ENCODE data around the gene ADCY10.
"Not testable (repeated sequence)": the region's sequence is repeated elsewhere in the genome, so short reads cannot be mapped to it uniquely, and the experiment has no call there.

ADCY10 gene

GRCh38 chr1:167924543-167925231 is 10.8 kb upstream of the ADCY10 start:
- DNase-seq = no peak

GRCh38 chr1:167924102-167924501 is 10.2 kb upstream of the ADCY10 start:
- DNase-seq = no peak

GRCh38 chr1:167923324-167924056 is 9.6 kb upstream of the ADCY10 start:
- no peak for DNase-seq

- no peak for DNase-seq
Measured at GRCh38 chr1:167922611-167923074, 8.7 kb upstream of the ADCY10 start.

DNA sequence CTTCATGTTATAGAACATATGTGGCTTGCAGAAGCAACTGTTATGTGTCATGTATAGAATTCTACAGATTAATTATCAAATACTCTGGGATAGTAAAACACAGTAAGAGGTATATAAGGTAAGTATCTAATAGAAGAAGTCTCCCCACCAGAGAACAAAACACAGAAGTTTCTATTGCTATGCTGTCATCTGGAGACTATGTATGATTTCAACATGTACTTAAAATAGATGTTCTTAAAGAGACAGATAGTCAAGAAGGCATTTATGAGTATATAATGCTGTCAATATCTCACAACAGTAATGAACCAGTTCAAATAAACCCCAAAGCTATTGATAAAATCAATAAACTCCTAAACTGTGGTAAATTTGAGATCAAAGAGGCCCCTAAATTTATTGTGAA is 8.1 kb upstream of the ADCY10 start:
- DNase-seq = no peak

GRCh38 chr1:167916766-167917511 is 3.0 kb upstream of the ADCY10 start:
- DNase-seq = no peak

- no peak for DNase-seq
Measured at GRCh38 chr1:167915569-167915968, 1.6 kb upstream of the ADCY10 start.

DNA sequence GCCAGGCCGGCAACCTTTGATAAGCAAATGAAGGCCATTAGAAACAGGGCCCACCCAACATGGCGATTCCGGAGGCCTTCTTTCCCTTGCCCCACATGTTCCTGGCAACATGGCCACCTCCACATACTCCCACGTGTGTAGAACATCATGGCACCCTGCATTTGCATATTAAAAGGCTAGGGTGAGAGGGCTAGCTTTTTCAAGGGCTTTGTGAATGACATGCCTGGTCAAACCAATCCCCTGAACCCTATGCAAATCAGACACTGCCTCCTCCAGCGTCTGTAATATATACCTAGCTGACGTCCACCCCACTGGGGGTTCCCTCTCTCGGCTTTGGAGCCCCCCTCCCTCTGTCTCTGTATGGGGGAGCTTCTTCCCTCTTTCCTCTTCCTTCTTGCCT is 1.6 kb downstream of the ADCY10 start:
- DNase-seq = no peak

- no peak for DNase-seq
Measured at GRCh38 chr1:167911413-167911812, 2.5 kb downstream of the ADCY10 start.

- no peak for DNase-seq
Measured at GRCh38 chr1:167910530-167910929, 3.4 kb downstream of the ADCY10 start.

- DNase-seq = no peak
Measured at GRCh38 chr1:167909691-167910180, 4.2 kb downstream of the ADCY10 start.

DNA sequence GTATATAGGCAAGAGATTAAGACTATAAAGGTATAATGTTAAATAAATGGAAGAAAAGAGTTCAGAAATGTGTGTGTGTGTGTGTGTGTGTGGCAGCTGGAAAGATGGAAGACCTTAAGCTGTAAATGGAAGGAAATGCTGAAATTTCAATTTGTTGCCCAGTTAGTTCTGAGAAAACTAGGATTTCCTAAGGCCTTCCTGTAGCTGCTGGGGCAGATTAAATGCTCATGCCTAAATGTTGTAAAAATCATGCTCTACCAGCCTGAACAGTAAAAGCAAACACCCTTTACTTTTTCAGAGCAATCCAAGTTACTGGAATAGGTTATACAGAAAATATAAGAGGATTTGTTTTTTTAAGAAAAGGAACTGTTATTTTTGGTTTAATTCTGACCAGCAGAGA is 8.3 kb downstream of the ADCY10 start:
- DNase-seq = no peak

DNA sequence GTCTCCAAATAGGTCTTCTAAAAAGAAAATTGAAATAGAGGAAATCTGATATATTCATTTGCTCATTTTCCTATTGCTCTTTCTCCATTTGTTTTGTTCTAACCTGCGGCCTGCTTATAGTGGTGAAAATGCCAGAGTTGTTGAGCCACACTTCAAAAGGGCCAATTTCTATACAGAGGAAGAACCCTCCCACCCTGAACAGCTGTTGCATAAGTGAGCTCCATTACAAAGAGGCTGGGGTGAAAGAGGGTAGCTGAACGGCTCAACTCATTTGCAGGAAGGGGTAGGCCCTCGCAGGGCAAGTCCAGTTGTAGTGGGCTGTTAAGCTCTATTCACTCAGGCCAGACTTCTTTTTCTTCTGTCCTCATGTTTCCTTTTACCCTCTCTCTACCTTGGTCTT is 8.8 kb downstream of the ADCY10 start:
- DNase-seq = peak; percentile 51

GRCh38 chr1:167904652-167905130 is 9.2 kb downstream of the ADCY10 start:
- peak; percentile 35 for DNase-seq

DNA sequence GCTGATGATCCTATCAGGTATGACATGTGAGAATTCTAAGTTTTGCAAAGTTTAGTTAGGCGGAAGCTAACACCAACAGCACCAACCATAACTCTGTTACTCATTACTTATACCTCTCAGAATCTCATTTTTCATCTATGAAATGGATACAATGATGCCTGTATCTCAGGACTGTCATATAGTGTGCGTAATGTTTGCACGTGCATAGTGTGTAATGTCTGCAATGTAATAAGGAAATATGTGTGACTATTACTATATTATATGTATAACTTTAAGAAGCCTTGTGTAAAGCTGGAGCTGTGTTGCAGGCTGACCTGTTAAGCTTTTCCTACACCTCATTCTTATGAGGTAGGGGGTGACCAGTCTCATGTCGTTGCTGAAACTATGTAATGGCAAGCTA is 13.0 kb downstream of the ADCY10 start:
- no peak for DNase-seq

- DNase-seq = no peak
Measured at GRCh38 chr1:167899253-167899681, 14.7 kb downstream of the ADCY10 start.

- DNase-seq = no peak
Measured at GRCh38 chr1:167898578-167899222, 15.2 kb downstream of the ADCY10 start.

GRCh38 chr1:167893798-167894197 is 20.1 kb downstream of the ADCY10 start:
- DNase-seq = no peak

DNA sequence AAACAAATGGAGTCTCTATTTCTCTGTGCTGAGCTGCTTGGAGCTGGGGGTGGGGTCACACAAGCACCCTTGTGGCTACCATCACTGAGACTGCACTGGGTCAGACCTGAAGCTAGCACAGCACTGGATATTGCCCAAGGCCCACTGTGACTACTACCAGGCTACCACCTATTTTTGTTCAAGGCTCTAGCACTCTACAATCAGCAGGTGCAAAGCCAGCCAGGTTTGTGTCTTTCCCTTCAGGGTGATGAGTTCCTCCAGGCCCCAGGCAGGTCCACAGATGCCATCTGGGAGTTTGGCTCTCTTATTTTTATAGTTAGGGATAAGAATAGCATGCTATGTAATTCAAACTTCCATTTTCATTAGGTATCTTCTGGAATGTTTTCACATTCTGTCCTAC is 23.5 kb downstream of the ADCY10 start:
- no peak for DNase-seq

- not testable (repeated sequence) for DNase-seq
Measured at GRCh38 chr1:167887187-167887586, 26.7 kb downstream of the ADCY10 start.

DNA sequence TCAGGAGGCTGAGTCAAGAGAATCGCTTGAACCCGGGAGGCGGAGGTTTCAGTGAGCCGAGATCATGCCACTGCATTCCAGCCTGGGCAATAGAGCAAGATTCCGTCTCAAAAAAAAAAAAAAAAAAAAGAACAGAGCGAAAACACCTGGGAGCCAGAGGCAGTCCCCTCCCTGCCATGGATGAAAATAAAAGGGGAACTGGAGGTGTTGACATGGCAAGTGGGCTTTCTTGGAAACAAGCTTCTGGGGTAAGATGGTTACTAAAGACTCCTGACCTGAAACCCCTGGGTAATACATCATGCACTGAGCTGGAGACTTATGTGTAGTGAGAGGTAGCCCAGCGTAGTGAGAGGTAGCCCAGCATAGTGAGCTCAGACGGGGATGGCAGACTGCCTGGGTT is 31.6 kb downstream of the ADCY10 start:
- no peak for DNase-seq

GRCh38 chr1:167881786-167882185 is 32.1 kb downstream of the ADCY10 start:
- DNase-seq = no peak

DNA sequence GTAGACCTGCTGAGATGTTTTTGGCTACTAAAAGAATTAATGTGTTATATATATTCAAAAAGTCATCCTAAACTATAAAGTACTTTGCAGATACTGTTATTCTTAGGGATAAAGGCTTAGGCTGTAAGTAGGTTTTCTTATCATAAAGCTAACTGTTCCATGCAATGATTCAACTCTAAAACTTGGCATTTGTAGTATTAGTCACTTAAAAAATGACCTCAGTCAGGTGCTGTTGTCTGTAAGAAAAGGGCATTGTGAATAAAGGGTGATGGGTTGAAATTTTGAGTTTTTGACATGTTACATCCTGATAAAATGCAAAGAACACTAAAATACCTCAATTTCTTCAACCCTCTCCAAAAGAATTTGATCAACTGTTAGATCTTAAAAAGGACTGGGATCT is 32.9 kb downstream of the ADCY10 start:
- no peak for DNase-seq

Data from NCI-H510A (cell line).